HG03469 (cell line): Measurements from ENCODE around the gene NEDD9.

Experiments used
- ATAC-seq: cut with Tn5 transposase; IDR thresholded peaks from one replicate; pipeline ENCODE4 v1.9.1; 2021; ENCODE audit warnings: mild to moderate bottlenecking, moderate library complexity, moderate number of reproducible peaks; ENCODE audit not compliant: unreplicated experiment

Gene NEDD9

GRCh38 chr6:11221623-11222384 lies 10.7 kb downstream of the NEDD9 start:
- no peak for ATAC-seq

- ATAC-seq = no peak
These were observed 13.1 kb downstream of the NEDD9 start for GRCh38 chr6:11219400-11219834.

DNA sequence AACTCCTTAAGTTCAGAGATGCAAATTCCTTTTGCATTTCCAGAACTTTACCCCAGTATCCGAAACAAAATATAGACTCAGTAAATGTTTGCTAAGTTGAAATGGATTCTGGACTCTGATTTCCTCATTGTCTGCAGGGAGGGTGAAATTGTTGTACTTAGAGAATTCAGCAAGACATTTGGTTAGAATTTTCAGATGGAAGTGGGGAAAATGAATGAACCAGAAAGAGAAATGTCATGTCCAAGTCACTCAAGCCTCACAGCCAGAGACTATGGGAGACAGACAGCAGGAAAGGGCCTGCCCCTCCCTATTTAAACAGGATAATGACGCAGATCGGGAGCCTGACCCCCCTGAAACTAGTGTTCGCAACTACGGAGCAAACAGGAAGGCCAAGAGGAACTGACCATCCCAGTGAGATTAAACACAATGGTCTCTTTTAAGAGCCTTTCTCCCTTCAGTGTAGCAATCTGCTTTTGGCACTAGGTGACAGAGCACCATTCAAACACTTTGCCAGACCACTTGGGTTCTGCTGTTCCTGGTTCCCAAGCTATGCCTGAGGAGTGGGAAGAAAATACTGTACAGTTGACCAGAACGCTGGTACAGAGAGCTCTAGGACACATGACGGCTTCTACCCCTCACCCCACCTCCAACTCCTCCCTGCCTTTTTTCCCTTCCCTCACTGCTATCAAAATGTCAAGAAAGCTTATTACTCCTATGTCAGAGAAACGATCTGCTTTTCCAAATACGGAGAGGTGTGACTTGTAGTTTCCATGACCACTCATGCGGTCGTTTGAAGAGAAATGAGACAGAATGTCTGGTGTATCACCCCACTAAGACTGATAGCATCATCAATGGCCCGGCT lies 13.7 kb downstream of the NEDD9 start:
- ATAC-seq = no peak

DNA sequence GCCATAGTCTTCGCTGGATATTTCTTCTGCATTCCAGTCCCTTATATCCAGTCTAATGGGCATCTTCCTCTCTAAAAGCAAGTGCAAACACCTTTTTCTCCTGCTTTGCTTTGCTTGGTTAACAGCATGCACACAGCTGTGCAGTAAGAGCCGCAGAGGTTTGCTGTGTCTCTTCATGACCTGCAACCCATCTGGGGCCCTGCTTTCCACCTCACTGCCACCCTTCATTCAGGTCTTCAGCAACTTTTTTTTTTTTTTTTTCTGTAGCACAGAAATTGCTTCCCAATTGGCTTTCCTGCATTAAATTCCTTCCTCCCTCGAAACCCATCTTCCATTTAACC lies 14.4 kb downstream of the NEDD9 start:
- ATAC-seq = no peak

- ATAC-seq = no peak
These were observed 14.9 kb downstream of the NEDD9 start for GRCh38 chr6:11217360-11218101.

DNA sequence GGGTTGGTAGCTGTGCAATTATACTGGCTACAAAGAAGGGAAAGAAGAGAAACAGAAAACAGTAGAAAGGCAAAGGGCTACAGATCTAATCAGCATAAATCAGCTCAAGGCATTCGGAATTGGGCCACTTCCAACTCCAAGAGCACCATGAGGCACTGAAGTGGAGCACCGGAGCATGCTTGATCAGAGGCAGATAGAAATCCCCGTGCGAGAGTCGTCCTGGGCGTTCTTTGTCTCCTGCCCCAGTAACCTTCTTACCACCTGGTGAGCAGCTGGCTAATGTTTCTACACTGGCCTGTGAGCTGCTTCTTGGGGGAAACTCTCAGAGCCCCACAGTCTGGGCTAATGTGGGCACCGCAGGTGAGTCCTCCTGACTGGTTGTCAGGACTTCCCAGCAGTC lies 16.7 kb downstream of the NEDD9 start:
- no peak for ATAC-seq

DNA sequence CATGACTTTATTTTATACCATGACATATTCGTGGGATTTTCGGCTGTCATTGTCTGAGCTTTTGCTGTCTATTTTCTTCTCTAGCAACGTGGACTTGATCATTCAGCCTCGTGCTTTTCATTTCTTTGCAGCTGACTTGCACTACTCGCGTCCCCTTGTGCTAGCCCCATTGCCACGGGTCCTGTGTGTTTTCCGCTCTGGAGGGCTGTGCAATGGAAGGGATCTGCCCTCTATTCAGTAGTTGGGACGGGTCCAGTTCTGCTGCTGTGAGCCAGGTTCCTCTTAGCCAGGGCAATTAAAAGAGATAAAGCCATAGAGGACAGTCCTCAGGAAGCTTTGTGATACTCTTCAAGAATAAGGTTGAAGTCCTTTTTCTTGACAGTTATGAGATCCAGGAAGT lies 17.6 kb downstream of the NEDD9 start:
- no peak for ATAC-seq

DNA sequence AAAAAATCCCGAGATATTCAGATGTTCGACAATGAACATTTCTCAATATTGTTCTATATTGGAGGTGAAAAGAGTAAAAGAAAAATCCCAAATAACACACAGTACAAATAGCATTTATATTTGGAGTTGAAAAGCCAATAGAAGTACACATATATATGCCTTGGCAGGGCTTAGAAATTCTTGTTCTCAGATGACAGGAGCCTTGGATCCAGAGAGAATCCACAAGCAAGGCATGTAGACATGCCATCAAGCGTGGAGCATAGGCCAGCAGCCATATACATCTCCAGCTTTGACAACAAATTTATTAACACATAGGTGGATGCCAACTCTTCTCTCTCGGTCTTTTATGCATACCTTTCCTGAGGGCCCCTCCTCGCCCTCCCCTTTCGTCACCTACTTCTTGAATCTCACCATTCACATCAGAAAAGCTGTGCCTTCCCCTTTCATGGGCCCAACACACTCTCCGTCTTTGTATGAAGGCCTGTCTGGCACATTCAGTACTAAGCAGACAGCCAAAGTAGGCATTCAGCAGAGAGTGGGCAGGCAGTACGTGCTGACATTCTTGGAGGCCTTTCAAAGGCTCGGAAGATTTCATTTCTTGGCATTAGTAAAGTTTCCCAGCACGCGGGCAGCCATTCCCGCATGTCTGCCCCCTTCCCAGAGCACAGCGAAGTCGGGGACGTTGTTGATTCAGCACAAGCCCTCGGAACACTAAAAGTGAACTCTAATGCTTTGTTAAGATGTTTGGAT lies 18.2 kb downstream of the NEDD9 start:
- ATAC-seq = no peak

DNA sequence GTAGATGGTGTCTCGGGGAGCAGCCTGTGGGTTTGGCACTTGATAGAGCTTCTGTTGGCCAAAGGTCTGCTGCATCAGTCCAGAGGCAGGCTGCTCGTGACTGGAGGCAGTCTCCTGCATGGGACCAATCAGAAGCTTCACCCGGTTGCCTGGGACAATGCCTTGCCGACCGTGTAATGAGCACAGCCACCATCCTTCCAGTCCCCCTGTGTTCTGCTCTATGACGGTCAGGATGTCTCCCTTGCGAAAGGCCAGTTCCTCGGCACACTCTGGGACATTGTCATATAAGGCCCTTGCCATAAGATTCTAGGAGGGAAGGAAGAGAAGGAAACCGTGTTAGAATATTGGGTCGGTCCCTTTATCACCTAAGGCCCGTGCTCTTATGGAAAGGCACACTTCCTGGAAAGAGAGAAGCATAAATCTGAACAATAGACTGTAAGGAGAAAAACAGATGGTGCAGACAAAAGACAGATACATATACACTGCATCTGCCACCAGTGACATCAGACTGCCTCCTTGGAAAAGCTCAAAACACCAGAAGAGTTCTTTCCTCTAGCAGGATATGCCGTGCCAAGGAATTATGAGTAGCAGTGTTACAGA lies 18.9 kb downstream of the NEDD9 start:
- ATAC-seq = no peak

DNA sequence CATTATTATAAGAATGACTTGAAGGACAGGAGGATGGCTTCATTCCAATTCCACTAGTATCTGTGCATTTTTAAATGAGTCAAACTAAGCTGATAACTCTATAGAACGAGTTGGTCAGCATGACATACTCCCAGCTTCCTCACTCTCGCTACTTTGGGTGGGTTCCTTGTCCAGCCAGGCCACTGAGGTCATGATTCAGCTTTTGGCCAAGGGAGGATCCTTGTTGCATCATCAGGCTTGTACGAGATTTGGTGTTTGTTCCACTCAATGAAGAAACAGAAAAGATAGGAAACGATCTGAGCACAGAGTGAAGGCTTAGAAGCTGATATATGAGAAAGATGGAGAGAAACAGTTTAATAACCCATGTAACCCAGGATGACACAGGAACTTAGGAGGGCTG lies 19.8 kb downstream of the NEDD9 start:
- ATAC-seq = no peak

GRCh38 chr6:11211254-11211653 lies 21.2 kb downstream of the NEDD9 start:
- ATAC-seq = no peak

DNA sequence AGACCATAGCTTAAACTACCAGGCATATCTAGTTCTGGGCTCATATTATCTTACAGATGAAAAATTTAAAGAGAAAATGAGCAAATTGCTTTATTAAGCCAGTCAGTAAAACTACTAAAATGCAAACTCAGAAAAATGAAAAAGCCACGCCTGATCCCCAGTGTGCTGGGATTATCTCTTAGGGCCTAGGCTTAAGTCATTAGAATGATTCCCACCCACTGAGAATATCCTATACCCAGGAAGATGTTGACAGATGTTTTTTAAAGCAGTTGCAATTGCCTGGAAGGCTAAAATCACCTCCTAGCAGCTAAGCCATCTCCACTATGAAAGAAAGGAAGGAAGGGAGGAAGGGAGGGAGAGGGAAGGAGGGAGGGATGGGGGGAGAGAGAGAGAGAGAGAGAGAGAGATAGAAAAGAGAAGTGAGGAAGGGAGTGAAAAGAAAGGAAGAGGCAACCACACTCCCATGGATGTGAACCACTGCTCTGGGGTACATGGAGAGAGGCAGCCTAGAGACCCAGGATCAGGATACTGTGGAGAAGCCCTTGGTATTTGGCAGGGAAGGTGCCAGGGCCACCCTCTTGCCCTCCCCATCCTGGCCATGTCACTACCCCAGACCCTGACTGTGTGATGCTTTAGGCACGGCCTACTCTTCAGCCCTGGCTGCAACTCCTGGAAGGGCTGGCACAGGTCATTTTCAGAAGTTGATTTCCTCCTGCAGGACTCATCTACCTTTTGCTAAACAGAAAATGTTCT lies 21.9 kb downstream of the NEDD9 start:
- no peak for ATAC-seq

GRCh38 chr6:11209906-11210305 lies 22.6 kb downstream of the NEDD9 start:
- ATAC-seq = no peak

GRCh38 chr6:11209369-11209768 lies 23.1 kb downstream of the NEDD9 start:
- ATAC-seq = no peak

- no peak for ATAC-seq
These were observed 23.6 kb downstream of the NEDD9 start for GRCh38 chr6:11208854-11209253.

GRCh38 chr6:11208267-11208666 lies 24.2 kb downstream of the NEDD9 start:
- ATAC-seq = no peak

- no peak for ATAC-seq
These were observed 25.1 kb downstream of the NEDD9 start for GRCh38 chr6:11207199-11207968.

GRCh38 chr6:11206576-11206975 lies 25.9 kb downstream of the NEDD9 start:
- ATAC-seq = no peak

- ATAC-seq = no peak
These were observed 27.6 kb downstream of the NEDD9 start for GRCh38 chr6:11204794-11205366.
